Ectodermal cell (in vitro differentiated cells): Measurements from ENCODE around the gene RPL4.

ENCODE experiments used
- H3K27ac ChIP-seq: 2 replicates; pipeline ENCODE4 v1.7.0; 2013; ENCODE audit warnings: mild to moderate bottlenecking, low read depth, low read length; ENCODE audit not compliant: insufficient read depth, poor library complexity, severe bottlenecking
- H3K27me3 ChIP-seq: 2 replicates; pipeline ENCODE4 v1.7.0; 2013; ENCODE audit warnings: mild to moderate bottlenecking, low read length; ENCODE audit not compliant: insufficient read depth, control insufficient read depth, poor library complexity, severe bottlenecking
- H3K36me3 ChIP-seq: one replicate; pipeline ENCODE4 v1.7.0; 2013; ENCODE audit warnings: low read length; ENCODE audit not compliant: control insufficient read depth, insufficient read depth
- H3K4me1 ChIP-seq: one replicate; pipeline ENCODE4 v1.7.0; 2013; ENCODE audit warnings: low read length; ENCODE audit not compliant: control insufficient read depth, insufficient read depth
- H3K4me3 ChIP-seq: 2 replicates; pipeline ENCODE4 v1.7.0; 2013; ENCODE audit warnings: low read depth, low read length, control low read depth; ENCODE audit not compliant: insufficient read depth
- H3K9me3 ChIP-seq: 2 replicates; pipeline ENCODE4 v1.7.0; 2013; ENCODE audit warnings: mild to moderate bottlenecking, low read length, moderate library complexity; ENCODE audit not compliant: control insufficient read depth
- WGBS, 2 experiments: methylation state at CpG; one replicate each; pipeline ENCODE4 v1.1.7; 2013; ENCODE audit warnings: missing lambda C conversion rate in 2 of 2; 5-methylcytosine and 5-hydroxymethylcytosine counted together

Gene RPL4

DNA sequence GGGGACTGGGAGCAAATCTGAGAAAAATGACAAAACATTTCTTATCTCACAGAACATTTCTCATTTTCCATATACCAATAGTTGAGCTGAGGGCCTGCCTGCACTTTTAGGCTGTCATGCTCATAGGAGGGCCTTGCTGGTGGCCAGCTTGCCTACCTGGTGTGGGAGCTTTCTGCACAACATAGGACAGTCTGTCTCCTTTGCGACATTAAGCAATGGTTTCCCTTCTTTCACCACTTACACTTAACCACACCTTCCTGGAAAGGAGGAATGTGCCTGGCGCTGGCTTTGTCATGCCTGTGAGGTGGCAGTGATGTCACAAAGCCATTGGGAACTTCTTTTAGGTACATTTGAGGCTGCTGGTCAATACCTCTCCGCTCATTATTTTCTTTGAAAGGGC is 12.8 kb downstream of the RPL4 start:
- H3K27me3 ChIP-seq, result no peaks in the 10 kb centered on the region
- peaks cover 19% of the 10 kb centered on the region for H3K36me3 ChIP-seq
- WGBS, 2 experiments, result 94 to 95% methylated on average over 3 of the region's 3 CpGs
- H3K9me3 ChIP-seq, result no peaks in the 10 kb centered on the region
- peaks cover 2% of the 10 kb centered on the region for H3K4me1 ChIP-seq
- no peak overlapping the region for H3K27ac ChIP-seq
- no peak overlapping the region for H3K4me3 ChIP-seq

DNA sequence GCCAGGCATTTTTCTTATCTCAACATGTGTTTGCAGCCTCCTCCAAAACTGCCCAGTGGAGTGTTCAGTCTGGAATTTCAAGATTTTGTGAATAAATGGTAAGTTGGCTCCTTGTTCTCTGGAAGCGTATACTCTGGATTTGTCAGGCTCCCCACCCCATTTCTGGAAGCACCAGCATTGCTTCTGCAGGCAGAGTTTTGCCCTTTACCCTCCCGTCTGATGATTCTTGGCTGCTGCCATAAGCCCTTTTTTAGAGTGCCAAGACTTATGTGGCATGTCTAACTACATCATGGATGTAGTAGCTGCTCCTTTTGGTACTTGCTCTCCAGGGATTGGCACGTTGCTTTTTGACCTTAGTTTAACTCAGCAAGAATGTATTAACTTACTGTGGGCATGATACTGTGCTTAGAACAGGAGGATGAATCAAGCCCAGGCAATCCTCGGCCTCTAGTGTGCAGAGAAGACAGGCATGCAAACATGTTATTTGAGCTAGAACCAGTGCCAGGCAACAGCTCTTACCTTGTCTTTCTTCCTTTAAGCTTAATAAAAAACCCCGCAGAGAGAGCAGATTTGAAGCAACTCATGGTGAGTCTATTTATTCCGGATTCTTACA is 15.4 kb downstream of the RPL4 start:
- Histone ChIP-seq H3K27ac (no peak overlapping the region), H3K4me1 (no peaks in the 10 kb centered on the region), H3K36me3 (peaks cover 23% of the 10 kb centered on the region), H3K9me3 (no peaks in the 10 kb centered on the region), H3K4me3 (no peak overlapping the region), H3K27me3 (no peaks in the 10 kb centered on the region)
- 94 to 97% methylated on average over 6 of the region's 6 CpGs for WGBS, 2 experiments

DNA sequence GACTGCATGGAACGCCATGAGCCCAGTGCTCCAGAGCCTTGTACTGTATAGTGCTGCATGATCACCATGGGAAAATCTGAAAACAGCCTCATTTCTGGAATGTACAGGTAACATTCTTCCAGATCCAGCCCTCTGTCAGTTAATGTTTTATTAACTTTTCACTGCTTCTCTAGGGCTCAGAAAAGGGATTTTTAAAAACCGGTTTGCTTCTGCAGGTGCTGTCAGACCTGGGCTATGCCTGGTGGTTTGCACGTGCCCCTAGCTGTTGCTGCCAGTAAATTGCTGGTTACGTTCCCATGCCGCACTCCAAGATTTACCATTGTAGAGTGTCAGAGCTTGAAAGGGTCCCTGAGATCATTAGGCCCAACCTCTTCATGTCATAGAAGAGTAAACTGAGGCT is 16.1 kb downstream of the RPL4 start:
- H3K36me3 ChIP-seq, result peaks cover 23% of the 10 kb centered on the region
- H3K9me3 ChIP-seq, result no peaks in the 10 kb centered on the region
- no peaks in the 10 kb centered on the region for H3K27me3 ChIP-seq
- no peaks in the 10 kb centered on the region for H3K4me1 ChIP-seq
- WGBS, 2 experiments, result 93 to 98% methylated on average over 5 of the region's 5 CpGs
- no peak overlapping the region for H3K4me3 ChIP-seq
- no peak overlapping the region for H3K27ac ChIP-seq

DNA sequence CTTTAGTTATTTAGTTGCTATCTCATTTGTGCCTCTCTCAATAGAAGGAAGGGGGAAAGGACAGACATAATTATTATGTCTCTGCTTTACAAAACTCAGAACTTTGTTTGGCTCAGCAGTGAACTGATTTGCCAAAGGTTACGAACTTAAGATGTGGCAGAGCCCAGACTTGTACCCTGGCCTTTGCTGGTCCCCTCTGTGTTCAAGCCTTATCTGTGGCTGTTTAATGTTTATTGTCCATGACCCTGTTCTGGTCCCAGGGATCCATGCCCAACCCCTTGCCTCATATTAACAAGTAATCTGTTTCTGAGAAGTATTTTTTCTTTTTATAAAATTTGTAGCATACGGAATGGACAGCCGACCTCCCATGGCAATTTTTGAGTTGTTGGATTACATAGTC is 17.8 kb downstream of the RPL4 start:
- H3K36me3 ChIP-seq, result peaks cover 26% of the 10 kb centered on the region

DNA sequence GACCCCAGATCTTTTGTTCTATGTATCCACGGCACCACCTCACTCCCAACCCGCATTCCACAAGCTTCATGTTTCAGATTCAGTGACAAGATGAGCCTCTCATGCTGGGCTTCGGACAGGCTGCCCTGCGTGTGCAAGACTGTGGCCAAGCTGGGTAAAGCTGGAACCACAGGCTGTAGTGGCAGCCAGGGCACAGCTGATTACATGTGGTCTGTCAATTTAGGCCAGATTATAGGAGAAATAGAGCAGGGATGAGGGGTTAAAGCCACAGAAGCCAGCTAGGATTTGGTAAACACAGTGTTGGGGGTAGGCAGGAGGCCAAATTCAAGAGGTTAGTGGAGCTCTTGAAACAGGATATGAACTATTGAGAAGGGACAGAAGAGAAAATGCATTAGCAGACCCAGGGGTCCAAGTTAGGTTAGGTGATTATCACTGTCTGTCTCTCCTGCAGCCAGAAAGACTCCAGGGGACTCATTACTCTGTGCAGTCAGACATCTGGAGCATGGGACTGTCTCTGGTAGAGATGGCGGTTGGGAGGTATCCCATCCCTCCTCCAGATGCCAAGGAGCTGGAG is 20.0 kb downstream of the RPL4 start:
- H3K4me3 ChIP-seq, result no peak overlapping the region
- no peaks in the 10 kb centered on the region for H3K27me3 ChIP-seq
- no peak overlapping the region for H3K27ac ChIP-seq
- H3K9me3 ChIP-seq, result no peaks in the 10 kb centered on the region
- H3K4me1 ChIP-seq, result no peaks in the 10 kb centered on the region
- peaks cover 26% of the 10 kb centered on the region for H3K36me3 ChIP-seq
- WGBS, 2 experiments, result 90 to 94% methylated on average over 5 of the region's 5 CpGs

More for the DNA sequence above, 17.8 kb downstream of the RPL4 start:
- Histone ChIP-seq H3K9me3 (no peaks in the 10 kb centered on the region), H3K4me3 (no peak overlapping the region), H3K27ac (no peak overlapping the region), H3K27me3 (no peaks in the 10 kb centered on the region), H3K4me1 (no peaks in the 10 kb centered on the region)
- 98% methylated on average over 3 of the region's 3 CpGs for WGBS, 2 experiments

DNA sequence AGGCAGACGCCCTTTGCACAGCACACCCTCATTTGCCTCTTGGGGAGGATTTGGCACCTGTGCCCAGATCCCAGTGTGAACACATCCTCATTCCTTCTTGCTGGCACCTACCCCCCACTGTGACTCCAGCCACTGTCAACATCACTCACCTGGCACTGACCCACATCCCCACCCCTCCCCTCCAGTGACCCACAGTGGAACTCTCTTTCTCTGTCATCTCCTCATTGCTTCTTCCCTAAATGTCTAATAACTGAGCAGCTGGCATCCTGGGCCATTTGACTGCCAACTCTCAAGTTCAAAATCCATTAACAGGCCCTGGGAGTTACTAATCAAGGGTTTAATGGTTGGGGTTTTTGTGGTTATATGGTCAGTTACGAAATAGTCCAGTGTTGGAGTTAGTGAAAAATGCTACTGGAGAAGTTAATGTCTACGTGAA is 21.5 kb downstream of the RPL4 start:
- Histone ChIP-seq H3K27ac (no peak overlapping the region), H3K4me1 (no peaks in the 10 kb centered on the region), H3K4me3 (no peak overlapping the region), H3K9me3 (no peaks in the 10 kb centered on the region), H3K36me3 (peaks cover 24% of the 10 kb centered on the region), H3K27me3 (no peaks in the 10 kb centered on the region)
- WGBS, 2 experiments, result 92 to 94% methylated on average over 3 of the region's 3 CpGs

DNA sequence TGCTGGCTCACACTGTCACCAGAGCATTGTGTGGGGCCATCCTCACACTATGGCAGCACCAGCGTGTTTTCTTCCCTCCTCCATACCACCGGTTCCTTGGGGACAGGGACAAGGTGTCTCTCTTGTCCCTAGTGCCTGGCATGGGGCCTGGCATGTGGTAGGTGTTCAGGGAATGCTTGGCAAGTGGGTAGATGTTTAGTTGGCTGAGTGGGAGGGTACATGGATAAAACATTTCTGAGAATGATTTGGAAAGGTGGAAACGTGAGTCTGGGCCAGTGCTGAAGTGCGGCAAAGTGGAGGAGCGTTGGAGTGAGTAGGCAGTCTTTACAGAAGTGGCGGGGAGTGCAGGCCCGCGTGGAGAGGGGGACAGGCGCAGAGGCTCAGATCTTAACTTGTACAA is 22.1 kb downstream of the RPL4 start:
- peaks cover 19% of the 10 kb centered on the region for H3K36me3 ChIP-seq
- H3K4me3 ChIP-seq, result no peak overlapping the region
- no peaks in the 10 kb centered on the region for H3K9me3 ChIP-seq
- 90 to 95% methylated on average over 9 of the region's 9 CpGs for WGBS, 2 experiments
- H3K27me3 ChIP-seq, result no peaks in the 10 kb centered on the region
- H3K4me1 ChIP-seq, result no peaks in the 10 kb centered on the region
- no peak overlapping the region for H3K27ac ChIP-seq

DNA sequence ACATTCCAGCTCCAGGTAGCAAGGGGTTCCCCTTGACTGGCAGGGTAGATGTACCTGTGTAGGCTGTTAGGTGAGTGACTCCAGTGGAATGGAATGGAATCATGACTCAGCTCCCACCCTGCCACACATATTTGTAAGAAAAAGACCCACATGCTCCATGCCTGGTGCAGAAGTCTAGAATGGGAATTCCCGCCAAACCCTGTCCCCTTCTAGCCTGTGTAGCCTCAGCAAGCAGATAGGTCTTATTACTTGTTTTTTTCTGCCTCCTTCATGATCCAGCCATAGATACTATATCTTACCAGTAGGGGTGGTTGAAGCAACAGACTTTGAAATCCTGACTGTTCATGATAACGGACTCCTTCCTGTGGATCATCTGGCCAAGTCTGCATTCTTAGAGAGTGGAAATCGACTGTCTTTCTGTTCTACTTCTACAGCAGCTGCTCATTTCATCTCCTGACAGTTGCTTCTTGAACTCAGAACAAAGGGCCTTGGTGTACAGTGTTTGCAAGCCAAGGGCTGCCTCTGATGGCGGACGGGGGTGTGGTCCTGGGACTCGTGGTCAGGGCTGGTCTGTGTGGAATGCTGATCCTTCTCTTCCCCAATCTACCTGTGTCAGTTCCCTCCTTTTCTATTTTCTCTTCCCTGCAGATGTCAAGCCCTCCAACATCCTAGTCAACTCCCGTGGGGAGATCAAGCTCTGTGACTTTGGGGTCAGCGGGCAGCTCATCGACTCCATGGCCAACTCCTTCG is 23.4 kb downstream of the RPL4 start:
- WGBS, 2 experiments, result 95 to 96% methylated on average over 10 of the region's 10 CpGs
- Histone ChIP-seq H3K27me3 (no peaks in the 10 kb centered on the region), H3K9me3 (no peaks in the 10 kb centered on the region), H3K27ac (no peak overlapping the region), H3K36me3 (peaks cover 11% of the 10 kb centered on the region), H3K4me1 (peaks cover 5% of the 10 kb centered on the region), H3K4me3 (no peak overlapping the region)

DNA sequence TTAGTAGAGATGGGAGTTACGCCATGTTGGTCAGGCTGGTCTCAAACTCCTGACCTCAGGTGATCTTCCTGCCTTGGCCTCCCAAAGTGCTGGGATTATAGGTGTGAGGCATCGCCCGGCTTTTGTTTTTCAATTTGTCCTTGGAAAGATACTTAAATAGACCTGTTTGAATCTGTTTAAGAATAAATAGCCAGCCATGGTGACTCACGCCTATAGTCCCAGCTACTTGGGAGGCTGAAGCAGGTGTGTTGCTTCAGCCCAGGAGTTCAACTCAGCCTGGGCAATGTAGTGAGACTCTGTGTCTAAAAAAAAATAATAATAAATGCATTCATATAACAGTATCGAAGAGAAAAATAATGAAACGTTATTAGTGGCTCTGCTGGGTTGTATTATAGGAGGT is 24.4 kb downstream of the RPL4 start:
- Histone ChIP-seq H3K36me3 (peaks cover 11% of the 10 kb centered on the region), H3K9me3 (no peaks in the 10 kb centered on the region), H3K4me3 (no peak overlapping the region), H3K27me3 (no peaks in the 10 kb centered on the region), H3K4me1 (peaks cover 8% of the 10 kb centered on the region), H3K27ac (no peak overlapping the region)
- 96 to 97% methylated on average over 6 of the region's 6 CpGs for WGBS, 2 experiments

DNA sequence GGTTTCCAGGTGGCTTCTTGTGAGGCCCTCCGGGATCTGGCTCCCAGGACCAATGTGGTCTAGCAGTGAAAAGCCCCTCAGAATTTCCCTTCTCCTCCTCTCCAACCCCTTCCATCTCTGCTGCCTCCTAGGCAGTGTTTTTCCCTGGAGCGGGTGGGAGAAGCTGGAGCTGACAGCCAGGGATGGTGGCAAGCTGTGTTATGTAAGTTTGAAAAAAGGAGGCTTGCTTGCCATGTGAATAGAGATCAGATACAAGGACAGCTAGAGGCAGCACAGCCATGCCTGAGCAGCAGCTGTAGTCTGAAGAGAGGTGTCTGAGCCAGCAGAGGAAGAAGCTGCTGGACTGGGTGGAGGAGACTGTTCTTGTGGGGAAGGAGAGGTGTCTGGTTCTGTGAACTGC is 27.6 kb downstream of the RPL4 start:
- WGBS, 2 experiments, result 78 to 91% methylated on average over 2 of the region's 2 CpGs
- H3K36me3 ChIP-seq, result peaks cover 5% of the 10 kb centered on the region
- H3K27ac ChIP-seq, result no peak overlapping the region
- peaks cover 8% of the 10 kb centered on the region for H3K4me1 ChIP-seq
- H3K9me3 ChIP-seq, result no peaks in the 10 kb centered on the region
- H3K4me3 ChIP-seq, result no peak overlapping the region
- no peaks in the 10 kb centered on the region for H3K27me3 ChIP-seq
